ENCODE data around the gene GPC5. TPM values are rescaled to one million over a fixed set of nuclear protein-coding genes. Genes with fewer than 3 reads are reported as not detected.

Gene GPC5
- total RNA-seq, 1 experiment from 2014 or later = 0.21 TPM

DNA sequence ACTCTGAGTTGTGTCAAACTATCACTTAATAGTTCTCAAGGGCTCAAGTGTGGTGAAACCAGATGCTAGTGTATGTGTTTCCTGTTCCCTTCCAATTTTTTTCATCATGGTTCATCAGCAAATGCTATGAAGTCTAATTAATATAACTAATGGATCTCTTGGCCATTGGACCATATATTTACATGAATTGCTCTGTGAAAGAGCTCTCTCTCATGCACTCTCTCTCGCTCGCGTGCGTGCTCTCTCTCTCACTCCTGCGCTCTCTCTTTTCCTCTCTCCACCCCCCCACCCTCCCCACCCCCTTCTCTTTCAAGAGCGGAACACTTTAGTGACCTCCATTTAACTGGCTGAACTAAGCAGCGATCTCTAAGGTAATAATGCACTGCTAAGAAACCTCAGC lies 1281.2 kb downstream of the GPC5 start:
- Histone ChIP-seq H3K27me3 (replicated peaks; ENCODE audit: insufficient read depth, low read depth, low read length, poor library complexity) (no peaks in the 10 kb centered on the region), H3K4me3 (ENCODE audit: low read depth, low read length, poor library complexity, severe bottlenecking) (no peak overlapping the region), H3K4me1 (ENCODE audit: insufficient read depth, low read length, poor library complexity, severe bottlenecking) (no peaks in the 10 kb centered on the region), H3K9me3 (ENCODE audit: low read depth, low read length, poor library complexity, severe bottlenecking) (no peaks in the 10 kb centered on the region), H3K36me3 (ENCODE audit: insufficient read depth, low read length, poor library complexity, severe bottlenecking) (no peaks in the 10 kb centered on the region), H3K27ac (ENCODE audit: low read depth, low read length, poor library complexity, severe bottlenecking) (no peak overlapping the region)
- BruUV-seq (replicated peaks) = no TSS peak
- ChIA-PET POLR2A (ENCODE audit: low non-redundant PET) (no interaction called here), CTCF (no interaction called here)
- intact Hi-C loops (cut with micrococcal nuclease; ENCODE audit: unreplicated experiment) = no loop called here
- DNase-seq (ENCODE audit: low spot score) = no peak
- no peak for TF ChIP-seq EZH2 (IDR thresholded peaks at IDR 0.05; ENCODE audit: borderline replicate concordance, low read depth, low read length, poor library complexity, severe bottlenecking)
- TF ChIP-seq, protein P1, sequence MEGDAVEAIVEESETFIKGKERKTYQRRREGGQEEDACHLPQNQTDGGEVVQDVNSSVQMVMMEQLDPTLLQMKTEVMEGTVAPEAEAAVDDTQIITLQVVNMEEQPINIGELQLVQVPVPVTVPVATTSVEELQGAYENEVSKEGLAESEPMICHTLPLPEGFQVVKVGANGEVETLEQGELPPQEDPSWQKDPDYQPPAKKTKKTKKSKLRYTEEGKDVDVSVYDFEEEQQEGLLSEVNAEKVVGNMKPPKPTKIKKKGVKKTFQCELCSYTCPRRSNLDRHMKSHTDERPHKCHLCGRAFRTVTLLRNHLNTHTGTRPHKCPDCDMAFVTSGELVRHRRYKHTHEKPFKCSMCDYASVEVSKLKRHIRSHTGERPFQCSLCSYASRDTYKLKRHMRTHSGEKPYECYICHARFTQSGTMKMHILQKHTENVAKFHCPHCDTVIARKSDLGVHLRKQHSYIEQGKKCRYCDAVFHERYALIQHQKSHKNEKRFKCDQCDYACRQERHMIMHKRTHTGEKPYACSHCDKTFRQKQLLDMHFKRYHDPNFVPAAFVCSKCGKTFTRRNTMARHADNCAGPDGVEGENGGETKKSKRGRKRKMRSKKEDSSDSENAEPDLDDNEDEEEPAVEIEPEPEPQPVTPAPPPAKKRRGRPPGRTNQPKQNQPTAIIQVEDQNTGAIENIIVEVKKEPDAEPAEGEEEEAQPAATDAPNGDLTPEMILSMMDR (conservative IDR thresholded peaks at IDR 0.05; ENCODE audit: low read depth, low read length) = no peak

DNA sequence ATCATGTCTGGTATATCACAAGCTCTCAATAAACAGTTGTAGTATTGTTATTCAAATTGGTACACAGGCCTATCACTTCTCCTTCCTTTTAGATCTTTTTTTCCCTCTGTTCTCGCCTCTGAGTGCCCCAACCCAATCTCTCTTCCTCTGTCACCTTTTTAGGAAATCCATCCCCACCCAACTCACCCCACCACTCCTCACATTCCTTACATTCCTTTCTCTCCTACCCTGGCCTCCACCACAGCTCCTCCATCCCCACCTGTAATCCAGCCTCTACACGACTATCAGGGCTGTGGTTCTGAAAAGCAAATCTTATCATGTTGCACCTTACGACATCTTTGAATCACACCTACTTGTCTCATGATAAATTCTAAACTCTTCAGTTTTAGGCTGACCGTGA lies 1282.8 kb downstream of the GPC5 start:
- H3K4me3 ChIP-seq (ENCODE audit: low read depth, low read length, poor library complexity, severe bottlenecking) = no peak overlapping the region
- H3K36me3 ChIP-seq (ENCODE audit: insufficient read depth, low read length, poor library complexity, severe bottlenecking) = no peaks in the 10 kb centered on the region
- BruUV-seq (replicated peaks) = no TSS peak
- no peaks in the 10 kb centered on the region for H3K4me1 ChIP-seq (ENCODE audit: insufficient read depth, low read length, poor library complexity, severe bottlenecking)
- no peak for DNase-seq (ENCODE audit: low spot score)
- intact Hi-C loops (cut with micrococcal nuclease; ENCODE audit: unreplicated experiment) = no loop called here
- ChIA-PET POLR2A (ENCODE audit: low non-redundant PET) (no interaction called here), CTCF (no interaction called here)
- H3K27me3 ChIP-seq (replicated peaks; ENCODE audit: insufficient read depth, low read depth, low read length, poor library complexity) = no peaks in the 10 kb centered on the region
- H3K9me3 ChIP-seq (ENCODE audit: low read depth, low read length, poor library complexity, severe bottlenecking) = no peaks in the 10 kb centered on the region
- no peak overlapping the region for H3K27ac ChIP-seq (ENCODE audit: low read depth, low read length, poor library complexity, severe bottlenecking)
- TF ChIP-seq, protein P1 (conservative IDR thresholded peaks at IDR 0.05; ENCODE audit: low read depth, low read length) = no peak
- no peak for TF ChIP-seq EZH2 (IDR thresholded peaks at IDR 0.05; ENCODE audit: borderline replicate concordance, low read depth, low read length, poor library complexity, severe bottlenecking)

DNA sequence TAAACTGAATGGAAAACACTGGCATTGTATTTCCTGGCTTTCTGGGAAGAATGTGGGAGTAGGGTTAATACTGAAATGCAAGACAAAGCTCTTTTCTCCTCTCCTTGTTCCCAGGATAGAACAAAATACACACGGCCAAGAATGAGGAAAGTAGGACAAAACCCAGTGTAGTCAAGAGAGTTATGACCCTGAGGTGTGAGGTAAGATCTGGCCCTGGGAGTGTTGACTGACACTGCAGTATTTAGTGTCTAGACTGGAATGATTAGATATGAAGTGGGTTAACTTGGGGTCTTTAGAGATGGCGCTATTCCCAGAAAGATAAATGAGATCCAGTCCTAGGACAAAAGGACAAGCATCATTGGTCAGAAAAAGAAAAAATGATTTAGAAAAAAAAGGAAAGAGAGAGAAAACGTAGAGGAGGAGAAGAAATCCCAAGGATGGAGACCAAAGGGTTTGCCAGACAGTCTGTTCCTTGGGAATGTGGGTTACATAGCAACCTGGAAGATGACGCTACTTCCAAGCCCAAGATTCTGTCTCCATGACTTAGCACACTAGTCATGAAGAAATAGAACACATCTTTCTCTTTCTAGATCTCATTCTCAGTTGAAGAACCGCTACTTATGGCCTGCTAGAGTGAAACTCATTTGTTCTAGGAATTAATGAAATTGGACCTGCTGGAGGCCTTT lies 1284.6 kb downstream of the GPC5 start:
- no peaks in the 10 kb centered on the region for H3K4me1 ChIP-seq (ENCODE audit: insufficient read depth, low read length, poor library complexity, severe bottlenecking)
- CTCF ChIA-PET = no interaction called here
- intact Hi-C loops (cut with micrococcal nuclease; ENCODE audit: unreplicated experiment) = no loop called here
- H3K4me3 ChIP-seq (ENCODE audit: low read depth, low read length, poor library complexity, severe bottlenecking) = no peak overlapping the region
- no peaks in the 10 kb centered on the region for H3K36me3 ChIP-seq (ENCODE audit: insufficient read depth, low read length, poor library complexity, severe bottlenecking)
- no TSS peak for BruUV-seq (replicated peaks)
- no peak for DNase-seq (ENCODE audit: low spot score)
- POLR2A ChIA-PET (ENCODE audit: low non-redundant PET) = no interaction called here
- no peaks in the 10 kb centered on the region for H3K9me3 ChIP-seq (ENCODE audit: low read depth, low read length, poor library complexity, severe bottlenecking)
- TF ChIP-seq EZH2 (IDR thresholded peaks at IDR 0.05; ENCODE audit: borderline replicate concordance, low read depth, low read length, poor library complexity, severe bottlenecking) = no peak
- TF ChIP-seq, protein P1 (conservative IDR thresholded peaks at IDR 0.05; ENCODE audit: low read depth, low read length) = no peak
- no peaks in the 10 kb centered on the region for H3K27me3 ChIP-seq (replicated peaks; ENCODE audit: insufficient read depth, low read depth, low read length, poor library complexity)
- no peak overlapping the region for H3K27ac ChIP-seq (ENCODE audit: low read depth, low read length, poor library complexity, severe bottlenecking)

Data from A673 (cell line).